ENCODE measurements around the gene MC1R. TPM values are rescaled to one million over a fixed set of nuclear protein-coding genes. Genes with fewer than 3 reads are reported as not detected.

The MC1R gene
- total RNA-seq, 1 experiment from 2014 or later: 3.8 TPM

GRCh38 chr16:89951509-89951908 lies 32.8 kb downstream of the MC1R start:
- peaks cover 29% of the 10 kb centered on the region for H3K27me3 Mint-ChIP-seq (ENCODE audit: low read depth)
- TF ChIP-seq ZMAT4 (CRISPR knock-in tag; IDR thresholded peaks at IDR 0.05) (no peak), ESRRA (CRISPR knock-in tag; IDR thresholded peaks at IDR 0.05; ENCODE audit: borderline replicate concordance) (no peak), NFATC4 (CRISPR knock-in tag; IDR thresholded peaks at IDR 0.05) (no peak), TP53 (CRISPR knock-in tag; IDR thresholded peaks at IDR 0.05) (no peak), SOX15 (CRISPR knock-in tag; IDR thresholded peaks at IDR 0.05) (no peak), TCF7 (CRISPR knock-in tag; IDR thresholded peaks at IDR 0.05; ENCODE audit: low read depth) (no peak), ZNF416 (CRISPR knock-in tag; IDR thresholded peaks at IDR 0.05) (no peak)
- peaks cover 4% of the 10 kb centered on the region for H3K36me3 Mint-ChIP-seq
- no peak for DNase-seq (ENCODE audit: low spot score)
- POLR2A ChIA-PET: interaction anchor here (0.6 to 1.4 kb wide), 2 partner anchors 21 to 29 kb away, joined by 3 to 4 read pairs; no protein-coding TSS in a partner anchor
- no peak overlapping the region for H3K27ac Mint-ChIP-seq
- no peaks in the 10 kb centered on the region for H3K9me3 Mint-ChIP-seq
- no peak for ATAC-seq
- no peak overlapping the region for H3K4me3 Mint-ChIP-seq
- CTCF ChIA-PET: interaction anchor here (0.9 to 4.4 kb wide), 4 partner anchors 9 to 67 kb away, joined by 3 to 17 read pairs (median 4); partner anchors contain the start of gene DBNDD1
- H3K4me1 Mint-ChIP-seq: peaks cover 6% of the 10 kb centered on the region; the same call in 1 of the 2 replicates

DNA sequence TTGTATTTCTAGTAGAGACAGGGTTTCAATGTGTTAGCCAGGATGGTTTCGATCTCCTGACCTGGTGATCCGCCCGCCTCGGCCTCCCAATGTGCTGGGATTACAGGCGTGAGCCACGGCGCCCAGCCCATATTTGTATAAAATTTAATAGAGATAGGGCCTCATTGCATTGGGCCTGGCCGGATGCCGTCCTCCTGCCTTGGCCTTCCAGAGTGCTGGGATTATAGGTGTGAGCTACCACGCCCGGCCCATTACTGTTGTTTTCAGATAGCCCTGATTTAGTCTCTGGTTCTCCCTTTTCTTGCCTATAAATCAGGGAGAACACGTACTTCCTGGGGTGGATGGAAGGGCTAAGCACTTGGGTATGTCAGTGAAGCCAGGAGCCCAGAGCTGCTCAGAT lies 33.4 kb downstream of the MC1R start:
- Mint-ChIP-seq H3K4me1 (peaks cover 6% of the 10 kb centered on the region; the same call in 1 of the 2 replicates), H3K27ac (no peak overlapping the region), H3K36me3 (peaks cover 6% of the 10 kb centered on the region), H3K9me3 (no peaks in the 10 kb centered on the region), H3K4me3 (no peak overlapping the region), H3K27me3 (ENCODE audit: low read depth) (peaks cover 24% of the 10 kb centered on the region)
- DNase-seq (ENCODE audit: low spot score): no peak
- ATAC-seq: no peak
- no peak for TF ChIP-seq KAT7 (CRISPR knock-in tag; IDR thresholded peaks at IDR 0.05; ENCODE audit: borderline replicate concordance)
- TF ChIP-seq PREB (CRISPR knock-in tag; IDR thresholded peaks at IDR 0.05; ENCODE audit: borderline replicate concordance): no peak
- TF ChIP-seq ZNF263 (CRISPR knock-in tag; IDR thresholded peaks at IDR 0.05; ENCODE audit: low read depth): no peak
- no peak for TF ChIP-seq ZBTB43 (CRISPR knock-in tag; IDR thresholded peaks at IDR 0.05)
- TF ChIP-seq, protein P1, sequence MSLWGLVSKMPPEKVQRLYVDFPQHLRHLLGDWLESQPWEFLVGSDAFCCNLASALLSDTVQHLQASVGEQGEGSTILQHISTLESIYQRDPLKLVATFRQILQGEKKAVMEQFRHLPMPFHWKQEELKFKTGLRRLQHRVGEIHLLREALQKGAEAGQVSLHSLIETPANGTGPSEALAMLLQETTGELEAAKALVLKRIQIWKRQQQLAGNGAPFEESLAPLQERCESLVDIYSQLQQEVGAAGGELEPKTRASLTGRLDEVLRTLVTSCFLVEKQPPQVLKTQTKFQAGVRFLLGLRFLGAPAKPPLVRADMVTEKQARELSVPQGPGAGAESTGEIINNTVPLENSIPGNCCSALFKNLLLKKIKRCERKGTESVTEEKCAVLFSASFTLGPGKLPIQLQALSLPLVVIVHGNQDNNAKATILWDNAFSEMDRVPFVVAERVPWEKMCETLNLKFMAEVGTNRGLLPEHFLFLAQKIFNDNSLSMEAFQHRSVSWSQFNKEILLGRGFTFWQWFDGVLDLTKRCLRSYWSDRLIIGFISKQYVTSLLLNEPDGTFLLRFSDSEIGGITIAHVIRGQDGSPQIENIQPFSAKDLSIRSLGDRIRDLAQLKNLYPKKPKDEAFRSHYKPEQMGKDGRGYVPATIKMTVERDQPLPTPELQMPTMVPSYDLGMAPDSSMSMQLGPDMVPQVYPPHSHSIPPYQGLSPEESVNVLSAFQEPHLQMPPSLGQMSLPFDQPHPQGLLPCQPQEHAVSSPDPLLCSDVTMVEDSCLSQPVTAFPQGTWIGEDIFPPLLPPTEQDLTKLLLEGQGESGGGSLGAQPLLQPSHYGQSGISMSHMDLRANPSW (CRISPR knock-in tag; conservative IDR thresholded peaks at IDR 0.05; ENCODE audit: low read depth): no peak
- no peak for TF ChIP-seq GTF2I (CRISPR knock-in tag; conservative IDR thresholded peaks at IDR 0.05)
- no peak for TF ChIP-seq RELA (CRISPR knock-in tag; IDR thresholded peaks at IDR 0.05; ENCODE audit: borderline replicate concordance)
- no peak for TF ChIP-seq MAX (CRISPR knock-in tag; IDR thresholded peaks at IDR 0.05)
- TF ChIP-seq MXD4 (CRISPR knock-in tag; IDR thresholded peaks at IDR 0.05; ENCODE audit: borderline replicate concordance): no peak
- POLR2A ChIA-PET: interaction anchor here (1.4 kb wide), 1 partner anchor 29 kb away, joined by 3 read pairs; no protein-coding TSS in a partner anchor
- CTCF ChIA-PET: interaction anchor here (1.3 kb wide), 1 partner anchor 8 kb away, joined by 4 read pairs; no protein-coding TSS in a partner anchor

DNA sequence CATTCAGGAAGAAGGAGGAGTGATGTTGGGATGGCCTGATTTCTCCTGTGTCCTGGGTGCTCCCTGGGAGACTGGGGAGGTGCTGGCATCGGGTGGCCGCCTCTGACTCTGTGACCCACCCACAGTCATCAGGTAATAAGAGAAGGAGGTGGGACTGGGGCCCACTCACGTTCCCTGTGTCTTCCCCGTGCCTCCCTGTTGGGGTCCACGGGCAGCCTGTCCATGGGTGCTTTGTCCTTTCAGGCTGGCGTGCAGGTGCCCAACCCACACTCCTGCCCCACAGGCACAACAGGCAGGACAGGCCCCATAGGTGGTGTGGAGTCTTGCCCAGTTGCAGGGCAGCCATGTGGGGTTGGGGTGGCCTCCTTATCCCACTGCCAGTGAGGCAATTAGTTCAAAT lies 33.9 kb downstream of the MC1R start:
- Mint-ChIP-seq H3K36me3 (peaks cover 6% of the 10 kb centered on the region), H3K9me3 (no peaks in the 10 kb centered on the region), H3K27me3 (ENCODE audit: low read depth) (peaks cover 19% of the 10 kb centered on the region), H3K27ac (no peak overlapping the region), H3K4me1 (peaks cover 5% of the 10 kb centered on the region; the same call in 1 of the 2 replicates), H3K4me3 (no peak overlapping the region)
- ATAC-seq (no peak), DNase-seq (ENCODE audit: low spot score) (no peak)
- POLR2A ChIA-PET: no interaction called here
- CTCF ChIA-PET: no interaction called here
- TF ChIP-seq EMX1 (CRISPR knock-in tag; IDR thresholded peaks at IDR 0.05) (no peak), KAT7 (CRISPR knock-in tag; IDR thresholded peaks at IDR 0.05; ENCODE audit: borderline replicate concordance) (no peak), PRDM15 (CRISPR knock-in tag; IDR thresholded peaks at IDR 0.05) (no peak), MAX (CRISPR knock-in tag; IDR thresholded peaks at IDR 0.05) (no peak), JAZF1 (CRISPR knock-in tag; IDR thresholded peaks at IDR 0.05) (no peak), GTF2I (CRISPR knock-in tag; conservative IDR thresholded peaks at IDR 0.05) (no peak), MLX (CRISPR knock-in tag; IDR thresholded peaks at IDR 0.05) (no peak)
- TF ChIP-seq, protein P2, sequence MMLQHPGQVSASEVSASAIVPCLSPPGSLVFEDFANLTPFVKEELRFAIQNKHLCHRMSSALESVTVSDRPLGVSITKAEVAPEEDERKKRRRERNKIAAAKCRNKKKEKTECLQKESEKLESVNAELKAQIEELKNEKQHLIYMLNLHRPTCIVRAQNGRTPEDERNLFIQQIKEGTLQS (CRISPR knock-in tag; conservative IDR thresholded peaks at IDR 0.05): no peak

Measured in WTC11 (cell line).